Activated CD8-positive, alpha-beta memory T cell treated with anti-CD3 and anti-CD28 coated beads, Interleukin-2, amount 50 U/mL, for 24 hours (primary cell): ENCODE results near the gene THUMPD2.

Experiments used
- DNase-seq: peaks from one replicate; pipeline ENCODE4 v3.0.0-alpha.2; 2020; ENCODE audit errors: extremely low read depth

THUMPD2 gene

GRCh38 chr2:39717067-39717466 lies 62.0 kb downstream of the THUMPD2 start:
- DNase-seq, result no peak

GRCh38 chr2:39715822-39716221 lies 63.2 kb downstream of the THUMPD2 start:
- DNase-seq, result no peak

DNA sequence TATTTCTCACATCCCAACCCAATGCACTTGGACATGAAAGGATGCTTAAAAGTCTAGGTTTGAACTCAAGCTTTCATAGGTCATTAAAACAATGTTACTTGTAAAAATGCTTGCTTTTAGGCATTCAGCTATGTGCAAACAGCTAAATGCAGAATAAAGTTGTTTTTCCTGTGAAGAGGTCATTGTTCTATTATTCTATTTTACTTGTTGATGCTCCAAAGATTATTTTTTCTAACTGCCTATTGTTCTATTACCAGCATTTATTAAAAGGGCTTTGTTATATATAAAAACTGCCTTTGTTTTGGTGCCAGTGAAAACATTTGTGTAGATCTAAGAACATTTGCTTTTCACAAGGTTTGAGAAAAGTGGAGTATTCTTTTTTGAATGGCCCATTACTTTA lies 64.0 kb downstream of the THUMPD2 start:
- DNase-seq, result no peak

DNA sequence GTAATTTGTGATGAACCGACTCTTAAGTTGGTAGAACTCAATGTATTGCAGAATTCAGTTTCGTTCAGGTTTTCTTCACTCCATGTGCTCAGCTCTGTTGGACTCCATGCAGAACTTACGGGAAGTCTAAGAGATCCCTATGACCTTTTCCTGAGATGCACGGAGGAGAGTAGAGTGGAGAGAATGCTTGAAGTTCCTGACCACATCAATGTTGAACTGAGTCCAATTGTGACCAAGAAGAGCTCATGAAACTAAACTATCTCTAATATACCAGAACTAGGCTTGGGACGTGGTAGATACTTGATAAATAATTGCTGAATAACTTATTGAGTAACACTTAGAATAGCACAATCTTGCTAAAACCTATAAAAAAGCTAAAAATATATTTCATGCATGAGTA lies 66.1 kb downstream of the THUMPD2 start:
- DNase-seq, result no peak

- no peak for DNase-seq
These were observed 68.3 kb downstream of the THUMPD2 start for GRCh38 chr2:39710807-39711206.

- no peak for DNase-seq
These were observed 71.1 kb downstream of the THUMPD2 start for GRCh38 chr2:39708003-39708402.

DNA sequence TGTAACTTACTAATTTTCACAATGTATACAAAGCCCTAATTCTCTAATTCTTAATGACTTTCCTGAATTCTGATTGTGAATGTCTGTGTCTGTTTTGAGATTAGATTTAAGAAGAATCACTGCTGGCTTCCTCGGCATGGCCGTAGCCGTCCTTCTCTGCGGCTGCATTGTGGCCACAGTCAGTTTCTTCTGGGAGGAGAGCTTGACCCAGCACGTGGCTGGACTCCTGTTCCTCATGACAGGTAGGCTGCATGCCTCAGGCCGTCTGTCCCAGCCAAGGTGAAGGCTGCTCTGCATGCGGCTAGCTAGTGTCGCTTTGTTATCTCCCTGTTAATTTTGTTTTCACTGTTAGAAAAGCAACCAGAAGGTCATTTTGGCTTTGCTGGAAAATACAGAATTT lies 72.1 kb downstream of the THUMPD2 start:
- no peak for DNase-seq

DNA sequence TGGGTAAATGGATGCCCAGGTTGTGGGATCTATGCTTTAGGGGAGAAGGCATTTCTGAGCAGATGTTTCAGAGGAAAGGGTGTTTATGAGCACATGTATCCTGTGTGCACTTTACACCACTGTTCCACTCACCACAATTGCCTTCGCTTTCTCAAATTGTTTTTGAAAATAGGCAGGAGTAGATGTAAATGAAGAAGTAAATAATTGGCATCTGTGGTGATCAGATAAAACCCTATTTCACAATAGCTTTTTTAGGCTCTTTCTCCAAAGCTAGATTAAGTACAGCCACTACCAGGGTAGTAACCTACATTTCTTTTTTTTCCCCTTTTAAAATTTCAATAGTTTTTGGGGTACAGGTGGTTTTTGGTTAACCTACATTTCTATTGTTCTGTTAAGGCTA lies 72.7 kb downstream of the THUMPD2 start:
- DNase-seq, result no peak

- no peak for DNase-seq
These were observed 73.4 kb downstream of the THUMPD2 start for GRCh38 chr2:39705638-39706037.

DNA sequence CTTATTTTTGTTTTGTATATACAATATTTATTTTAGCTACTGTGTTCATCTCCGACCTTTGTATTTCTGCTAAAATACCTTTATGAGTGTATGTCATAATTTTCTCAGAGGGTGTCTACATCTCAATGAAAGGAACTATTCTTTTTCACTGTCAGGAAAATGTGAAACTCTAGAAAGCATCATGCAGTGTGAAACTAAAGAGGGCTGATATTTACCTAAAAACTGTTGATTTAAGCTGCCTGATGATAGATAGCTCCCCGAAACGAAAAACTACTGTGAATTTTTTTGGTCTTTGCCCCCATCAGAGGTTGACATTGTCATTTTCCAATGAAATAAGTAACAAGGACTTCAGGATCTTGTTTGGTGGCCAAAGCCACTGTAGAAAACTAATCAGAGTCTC lies 74.5 kb downstream of the THUMPD2 start:
- DNase-seq, result no peak

GRCh38 chr2:39703181-39703872 lies 75.7 kb downstream of the THUMPD2 start:
- no peak for DNase-seq

GRCh38 chr2:39701137-39701536 lies 77.9 kb downstream of the THUMPD2 start:
- DNase-seq, result no peak

DNA sequence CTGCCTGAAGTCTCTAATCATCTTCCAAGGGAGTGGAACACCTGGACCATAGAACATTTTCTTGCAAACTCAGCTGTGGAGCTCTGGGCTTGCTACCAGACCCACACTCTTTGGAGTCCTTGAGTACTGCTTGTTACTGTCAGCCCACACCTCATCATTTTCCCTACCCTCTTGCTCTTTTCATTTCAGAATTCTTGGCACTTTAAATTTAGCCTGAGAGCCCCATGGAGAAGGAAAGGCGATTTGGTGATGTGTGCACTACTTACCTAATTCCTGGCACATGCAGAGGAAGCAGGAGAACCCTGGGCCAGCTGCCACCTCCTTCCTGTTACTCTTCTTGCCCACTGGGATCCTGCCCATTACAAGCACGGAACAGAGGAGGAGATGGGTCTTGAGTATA lies 81.6 kb downstream of the THUMPD2 start:
- no peak for DNase-seq

GRCh38 chr2:39696838-39697237 lies 82.2 kb downstream of the THUMPD2 start:
- no peak for DNase-seq

DNA sequence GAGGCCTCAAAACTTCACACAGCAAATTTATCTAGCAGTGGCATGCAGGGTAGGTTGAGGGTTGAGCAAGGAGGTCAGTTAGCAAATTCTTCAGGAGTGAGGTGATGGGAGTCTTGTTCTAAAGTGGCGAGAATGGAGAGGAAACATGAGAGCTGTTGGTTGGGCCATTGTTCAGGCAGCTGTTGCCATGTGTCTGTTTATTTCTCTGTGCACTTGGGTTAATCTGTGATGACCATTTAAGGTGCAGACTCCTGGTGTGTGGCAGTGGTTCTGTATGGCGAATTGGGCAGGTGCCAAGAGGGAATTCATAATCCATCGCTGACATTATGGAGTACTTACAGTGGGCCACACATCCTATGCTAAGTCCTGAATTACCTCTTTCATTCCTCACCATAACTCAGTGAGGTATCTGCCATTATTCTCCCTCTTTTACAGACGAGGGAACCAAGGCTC lies 82.9 kb downstream of the THUMPD2 start:
- DNase-seq, result no peak

GRCh38 chr2:39693245-39693644 lies 85.8 kb downstream of the THUMPD2 start:
- DNase-seq, result no peak

DNA sequence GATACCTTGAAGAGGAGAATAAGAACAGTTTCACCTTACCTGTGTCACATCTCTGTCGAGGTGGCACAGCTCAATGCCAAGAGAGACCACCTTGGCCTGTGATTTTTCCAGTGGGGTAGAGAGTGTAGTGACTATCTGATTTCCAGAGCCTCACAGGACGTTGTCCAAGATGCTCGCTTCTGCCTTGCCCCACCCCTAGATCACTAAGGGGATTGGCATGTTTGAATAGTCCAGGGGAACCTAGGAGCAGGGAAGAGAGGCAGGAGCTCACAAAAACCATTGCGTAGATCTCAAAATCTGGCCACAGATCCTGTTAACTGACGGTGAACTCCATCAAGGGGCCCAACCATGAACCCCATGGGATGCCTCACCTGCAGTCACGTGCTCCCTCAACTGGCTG lies 89.2 kb downstream of the THUMPD2 start:
- DNase-seq, result no peak

DNA sequence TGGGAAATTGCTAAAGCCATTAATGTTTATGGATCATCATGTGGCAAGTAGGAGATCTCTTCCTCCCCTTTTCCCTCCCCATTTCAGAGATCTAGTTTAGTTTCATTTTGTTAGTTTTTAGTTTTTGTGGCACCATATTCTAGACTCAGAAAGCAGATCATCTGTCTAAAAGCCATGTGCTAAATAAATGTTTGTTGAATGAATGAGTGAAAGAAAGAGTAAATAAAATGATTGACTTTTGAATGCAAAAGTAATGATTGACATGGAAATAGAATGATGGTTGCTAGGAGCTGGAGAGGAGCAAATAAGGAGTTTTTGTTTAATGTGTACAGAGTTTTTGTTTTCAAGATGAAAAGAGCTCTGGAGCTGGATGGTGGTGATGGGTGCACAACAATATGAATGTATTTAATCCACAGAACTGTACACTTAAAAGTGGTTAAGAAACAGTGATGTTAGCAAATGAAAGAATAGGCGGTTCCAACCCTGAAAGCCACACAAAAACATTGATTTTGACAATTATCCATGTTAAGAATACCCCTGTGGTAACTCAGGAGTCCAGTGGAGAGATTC lies 89.7 kb downstream of the THUMPD2 start:
- DNase-seq, result no peak

GRCh38 chr2:39688181-39688580 lies 90.9 kb downstream of the THUMPD2 start:
- no peak for DNase-seq

GRCh38 chr2:39686456-39686855 lies 92.6 kb downstream of the THUMPD2 start:
- no peak for DNase-seq
